GM12878 (cell line): Measurements from ENCODE around the gene LARP1B. TPM values are rescaled to one million over a fixed set of nuclear protein-coding genes. Genes with fewer than 3 reads are reported as not detected.
"Not testable (repeated sequence)": the region's sequence is repeated elsewhere in the genome, so short reads cannot be mapped to it uniquely, and the experiment has no call there.

Experiments used
- ATAC-seq: fragments of 200-7000 bp; cut with Tn5 transposase; 3 replicates; pipeline ENCODE4 v1.9.1; 2020; ENCODE audit warnings: mild to moderate bottlenecking, moderate library complexity
- BruUV-seq: library from RNA; stranded (reverse); fragments of 400-500 nt; replicated peaks from 2 replicates; lab custom pipeline; 2021; lab: Mats Ljungman, UMichigan
- CTCF ChIA-PET: fragments of 300-600 bp; sonication (Branson Sonifier 250); formaldehyde crosslinking; extraction: SDS; loops from one replicate; lab custom pipeline; 2021; ENCODE audit warnings: inconsistent platforms; lab: Yijun Ruan, JAX
- POLR2A ChIA-PET: fragments of 350-600 bp; formaldehyde crosslinking; extraction: SDS; loops from one replicate; lab custom pipeline; 2021; ENCODE audit warnings: inconsistent platforms; lab: Charles Lee
- RAD21 ChIA-PET: fragments of 300-600 bp; sonication (Branson Sonifier 250); formaldehyde crosslinking; loops from one replicate; lab custom pipeline; 2023; ENCODE audit warnings: antibody characterized with exemption; ENCODE audit not compliant: unreplicated experiment; lab: Charles Lee
- SMC1A ChIA-PET: fragments of 300-600 bp; sonication (Branson Sonifier 250); formaldehyde crosslinking; loops from one replicate; lab custom pipeline; 2023; ENCODE audit not compliant: unreplicated experiment, uncharacterized antibody; lab: Charles Lee
- DNase-seq: peaks from one replicate; pipeline ENCODE4 v3.0.0-alpha.2; 2011; ENCODE audit warnings: low read depth, low spot score
- FAIRE-seq: peaks from 3 replicates; lab custom pipeline; 2011; peaks lifted over from hg19 to GRCh38; lab: Jason Lieb, UNC
- H2AFZ ChIP-seq: 2 replicates; pipeline ENCODE4 v1.6.0; 2011; ENCODE audit warnings: low read depth, low read length, control low read depth; ENCODE audit not compliant: control insufficient read depth
- H3K27ac ChIP-seq: 2 replicates; pipeline ENCODE4 v1.5.1; 2011; ENCODE audit warnings: control low read depth; ENCODE audit not compliant: control insufficient read depth, insufficient read depth
- H3K27me3 ChIP-seq, 2 experiments: replicated peaks in 1 of 2; 2 replicates each; pipeline versions ENCODE4 v1.6.0 to v1.6.1; 2011; ENCODE audit warnings: low read length in 1 of 2; ENCODE audit not compliant: control insufficient read depth in 2 of 2, insufficient read depth in 2 of 2
- H3K36me3 ChIP-seq, 2 experiments: 2 replicates each; pipeline ENCODE4 v1.5.1; 2011; ENCODE audit warnings: low read length in 1 of 2; ENCODE audit not compliant: control insufficient read depth in 2 of 2, insufficient read depth in 2 of 2
- H3K4me1 ChIP-seq: 2 replicates; pipeline ENCODE4 v1.6.1; 2011; ENCODE audit warnings: mild to moderate bottlenecking, low read length, moderate library complexity, mixed read lengths; ENCODE audit not compliant: control insufficient read depth, insufficient read depth
- H3K4me2 ChIP-seq: 2 replicates; pipeline ENCODE4 v1.6.0; 2011; ENCODE audit warnings: control low read depth; ENCODE audit not compliant: control insufficient read depth, insufficient read depth
- H3K4me3 ChIP-seq: fragments of 200-600 bp; sonication (generic); 2 replicates; pipeline ENCODE4 v1.5.1; 2016
- H3K79me2 ChIP-seq: 2 replicates; pipeline ENCODE4 v1.6.0; 2011; ENCODE audit warnings: low read length; ENCODE audit not compliant: control insufficient read depth, insufficient read depth
- H3K9ac ChIP-seq: 2 replicates; pipeline ENCODE4 v1.8.0; 2011; ENCODE audit warnings: low read length, control low read depth, mixed read lengths; ENCODE audit not compliant: control insufficient read depth, insufficient read depth
- H3K9me3 ChIP-seq: replicated peaks from 3 replicates; pipeline ENCODE4 v1.5.1; 2011; ENCODE audit warnings: mild to moderate bottlenecking, low read length; ENCODE audit not compliant: control insufficient read depth, insufficient read depth
- H4K20me1 ChIP-seq: 2 replicates; pipeline ENCODE4 v1.6.0; 2011; ENCODE audit not compliant: control insufficient read depth, insufficient read depth
- ZNF217 ChIP-seq: fragments of 450-650 bp; IDR thresholded peaks from 2 replicates; pipeline ENCODE4 v1.6.1; 2017; ENCODE audit warnings: antibody characterized with exemption, mild to moderate bottlenecking
- WGBS: methylation state at CpG from one replicate; pipeline ENCODE4 v1.1.6; 2016; ENCODE audit warnings: low lambda C conversion rate; ENCODE audit not compliant: insufficient replicate concordance, insufficient coverage; ENCODE audit errors: missing lambda C conversion rate; 5-methylcytosine and 5-hydroxymethylcytosine counted together
- in situ Hi-C: fragments of 300-500 bp; cut with MboI; formaldehyde crosslinking; loops from 9 replicates; pipeline ENCODE4 v1.14.3; 2018; ENCODE audit warnings: mixed read lengths
- intact Hi-C: fragments of 100-400 bp; cut with micrococcal nuclease; formaldehyde crosslinking; loops from one replicate; pipeline ENCODE4 v1.14.2; 2022; ENCODE audit not compliant: unreplicated experiment
- polyA plus RNA-seq, 11 experiments: library from polyadenylated mRNA; depleted of rRNA in 4 of 11; unstranded in 6 of 11; stranded (reverse) in 5 of 11; fragments of >200 nt; fragmentation: Nextera tagmentation in 4 of 11; fragmentation: Illumina TruSeq in 1 of 11; extraction: Ambion mirVana in 4 of 11; extraction: Trizol in 1 of 11; gene quantifications; 1 replicate in 1 of 11; 2 replicates in 10 of 11; pipeline versions ENCODE4 v1.2.1 to v1.2.3, GENCODE V29; 2011 to 2016; ENCODE audit warnings: inconsistent platforms in 2 of 11, missing spikeins in 2 of 11, low read depth in 1 of 11
- total RNA-seq, 4 experiments: library from RNA; depleted of rRNA in 3 of 4; stranded (reverse); fragments of >200 nt in 3 of 4; fragmentation: Illumina TruSeq in 1 of 4; extraction: Trizol in 1 of 4; gene quantifications; 2 replicates each; pipeline versions ENCODE4 v1.2.1 to v1.2.3, GENCODE V29; 2013 to 2021
- TF ChIP-seq, protein P1 (sequence below): IDR thresholded peaks from 2 replicates; pipeline ENCODE4 v1.6.1; 2012; ENCODE audit warnings: low read depth, low read length, improper control_type of control experiment

The LARP1B gene
- total and polyA plus RNA-seq, 10 of the 15 experiments (the other 5 are each of a cell fraction or from before 2014, with no cell fraction given), result 9.2 to 30.9 (median 14.7) TPM

DNA sequence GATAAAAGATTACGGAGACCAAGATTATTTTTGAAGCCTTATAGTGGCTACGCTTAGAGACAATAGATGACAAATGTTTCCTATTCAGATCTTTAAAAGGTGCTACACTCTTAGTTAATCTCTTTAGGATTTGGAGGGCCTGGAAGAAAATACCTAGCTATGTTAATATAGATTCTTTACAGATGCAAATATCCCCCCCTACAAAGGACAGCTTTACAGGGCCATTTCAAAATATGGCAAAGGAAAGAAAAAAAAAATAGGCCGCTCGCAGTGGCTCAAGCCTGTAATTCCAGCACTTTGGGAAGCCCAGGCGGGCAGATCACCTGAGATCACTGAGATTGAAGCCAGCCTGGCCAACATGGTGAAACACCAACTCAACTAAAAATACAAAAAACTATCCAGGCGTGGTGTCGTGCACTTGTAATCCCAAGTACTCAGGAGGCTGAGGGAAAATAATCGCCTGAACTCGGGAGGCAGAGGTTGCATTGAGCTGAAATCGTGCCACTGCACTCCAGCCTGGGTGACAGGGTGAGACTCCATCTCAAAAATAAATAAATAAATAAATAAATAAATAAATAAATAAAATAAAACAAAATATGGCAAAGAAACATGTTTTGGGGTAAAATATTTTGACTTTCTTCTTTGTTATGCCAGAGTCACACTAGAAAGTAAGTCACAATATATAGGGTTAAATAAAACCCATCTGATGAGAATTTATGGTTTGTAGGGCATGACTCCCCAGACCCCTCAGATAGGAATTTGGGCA is 5.5 kb upstream of the LARP1B start:
- WGBS, result 78% methylated on average over 10 of the region's 10 CpGs
- ChIA-PET SMC1A (interaction anchor here (1.0 kb wide), 2 partner anchors 19 to 57 kb away, joined by 3 to 4 read pairs; no protein-coding TSS in a partner anchor), POLR2A (interaction anchor here (0.6 kb wide), 1 partner anchor 91 kb away, joined by 3 read pairs; the partner anchor contains the start of genes ABHD18 and MFSD8), CTCF (interaction anchor here (0.5 kb wide), 1 partner anchor 11 kb away, joined by 8 read pairs; no protein-coding TSS in a partner anchor)
- H3K27me3 ChIP-seq, intact Hi-C loops, H2AFZ ChIP-seq, H3K9ac ChIP-seq, H3K9me3 ChIP-seq, DNase-seq, H4K20me1 ChIP-seq, H3K4me2 ChIP-seq, BruUV-seq, H3K4me1 ChIP-seq, H3K79me2 ChIP-seq, H3K36me3 ChIP-seq, FAIRE-seq, RAD21 ChIA-PET, H3K27ac ChIP-seq, ATAC-seq, H3K4me3 ChIP-seq, in situ Hi-C loops: not testable (repeated sequence)

DNA sequence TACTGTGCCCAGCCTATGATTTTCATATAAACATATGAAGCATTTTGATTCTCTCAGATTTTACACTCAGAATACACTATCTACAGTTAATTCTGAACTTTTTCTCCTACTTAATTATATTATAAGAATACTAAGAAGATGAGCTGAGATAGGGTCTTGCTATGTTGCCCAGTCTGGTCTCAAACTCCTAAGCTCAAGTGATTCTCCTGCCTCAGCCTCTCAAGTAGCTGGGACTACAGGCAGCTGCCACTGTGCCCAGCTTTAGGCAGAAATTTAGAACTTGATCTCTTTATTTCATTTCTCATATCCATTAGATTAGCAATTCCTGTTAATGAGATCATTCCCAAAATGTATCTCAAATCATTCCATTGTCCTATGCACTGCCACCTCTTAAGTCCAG is 4.7 kb upstream of the LARP1B start:
- no peak for ATAC-seq

More for the DNA sequence above, 4.7 kb upstream of the LARP1B start:
- H4K20me1 ChIP-seq, result no peaks in the 10 kb centered on the region
- H3K4me1 ChIP-seq, result no peaks in the 10 kb centered on the region
- no peak overlapping the region for H3K4me2 ChIP-seq
- CTCF ChIA-PET, result interaction anchor here (0.5 kb wide), 1 partner anchor 12 kb away, joined by 8 read pairs; no protein-coding TSS in a partner anchor
- DNase-seq, result no peak
- TF ChIP-seq, protein P1, sequence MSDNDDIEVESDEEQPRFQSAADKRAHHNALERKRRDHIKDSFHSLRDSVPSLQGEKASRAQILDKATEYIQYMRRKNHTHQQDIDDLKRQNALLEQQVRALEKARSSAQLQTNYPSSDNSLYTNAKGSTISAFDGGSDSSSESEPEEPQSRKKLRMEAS, result no peak
- no peak for TF ChIP-seq ZNF217
- TF ChIP-seq, all 136 proteins: peak for 0
- Histone ChIP-seq H3K27me3 (no peaks in the 10 kb centered on the region), H3K27ac (no peak overlapping the region), H3K79me2 (no peaks in the 10 kb centered on the region), H3K9ac (no peak overlapping the region), H3K9me3 (no peaks in the 10 kb centered on the region), H2AFZ (no peak overlapping the region), H3K36me3 (no peaks in the 10 kb centered on the region), H3K4me3 (no peak overlapping the region)
- POLR2A ChIA-PET, result interaction anchor here (0.6 kb wide), 1 partner anchor 91 kb away, joined by 3 read pairs; the partner anchor contains the start of genes ABHD18 and MFSD8
- intact Hi-C loops (no loop called here), in situ Hi-C loops (no loop called here)
- SMC1A ChIA-PET, result interaction anchor here (1.0 kb wide), 2 partner anchors 19 to 57 kb away, joined by 3 to 4 read pairs; no protein-coding TSS in a partner anchor
- RAD21 ChIA-PET, result no interaction called here
- no peak for FAIRE-seq
- no TSS peak for BruUV-seq
